Smooth muscle cell (in vitro differentiated cells): ENCODE measurements around the gene SLC25A25. TPM values are rescaled to one million over a fixed set of nuclear protein-coding genes. Genes with fewer than 3 reads are reported as not detected.

ENCODE experiments used
- DNase-seq: peaks from one replicate; lab custom pipeline; 2025; ENCODE audit not compliant: unreplicated experiment; lab: John Stamatoyannopoulos, UW
- H2AFZ ChIP-seq: fragments of 200-600 bp; sonication (generic); 2 replicates; pipeline ENCODE4 v1.6.0; 2016; ENCODE audit warnings: antibody characterized with exemption, low read depth, mild to moderate bottlenecking
- H3F3A ChIP-seq: fragments of 200-600 bp; sonication (generic); 2 replicates; pipeline ENCODE4 v1.6.0; 2017; ENCODE audit warnings: antibody characterized with exemption, low read depth
- H3K27ac ChIP-seq: fragments of 200-600 bp; sonication (generic); 2 replicates; pipeline ENCODE4 v1.5.1; 2016; ENCODE audit warnings: low read depth, mild to moderate bottlenecking
- H3K27me3 ChIP-seq: fragments of 200-600 bp; sonication (generic); 2 replicates; pipeline ENCODE4 v1.6.1; 2016; ENCODE audit warnings: low read depth, mild to moderate bottlenecking
- H3K36me3 ChIP-seq: fragments of 200-600 bp; sonication (generic); 2 replicates; pipeline ENCODE4 v1.5.1; 2016; ENCODE audit warnings: low read depth
- H3K4me1 ChIP-seq: fragments of 200-600 bp; sonication (generic); 2 replicates; pipeline ENCODE4 v1.5.1; 2016; ENCODE audit warnings: low read depth
- H3K4me2 ChIP-seq: fragments of 200-600 bp; sonication (generic); 2 replicates; pipeline ENCODE4 v1.6.0; 2016; ENCODE audit warnings: mild to moderate bottlenecking
- H3K4me3 ChIP-seq: fragments of 200-600 bp; sonication (generic); 2 replicates; pipeline ENCODE4 v1.5.1; 2016; ENCODE audit warnings: mild to moderate bottlenecking
- H3K79me2 ChIP-seq: fragments of 200-600 bp; sonication (generic); 2 replicates; pipeline ENCODE4 v1.6.0; 2016; ENCODE audit warnings: low read depth, mild to moderate bottlenecking
- H3K9ac ChIP-seq: fragments of 200-600 bp; sonication (generic); 2 replicates; pipeline ENCODE4 v1.6.0; 2016; ENCODE audit warnings: low read depth
- H3K9me3 ChIP-seq: fragments of 200-600 bp; sonication (generic); replicated peaks from 2 replicates; pipeline ENCODE4 v1.5.1; 2016; ENCODE audit warnings: low read depth
- H4K20me1 ChIP-seq: fragments of 200-600 bp; sonication (generic); 2 replicates; pipeline ENCODE4 v1.6.0; 2016; ENCODE audit warnings: low read depth
- CTCF ChIP-seq: fragments of 200-600 bp; sonication (generic); IDR thresholded peaks from 2 replicates; pipeline ENCODE4 v1.5.1; 2017; ENCODE audit warnings: borderline replicate concordance, mild to moderate bottlenecking, antibody characterized with exemption; ENCODE audit not compliant: insufficient read depth, poor library complexity, severe bottlenecking
- WGBS: methylation state at CpG from one replicate; pipeline ENCODE4 v1.1.7; 2016; ENCODE audit warnings: low lambda C conversion rate; 5-methylcytosine and 5-hydroxymethylcytosine counted together
- polyA plus RNA-seq: library from polyadenylated mRNA; unstranded; fragments of >200 nt; fragmentation: Nextera tagmentation; extraction: Ambion mirVana; gene quantifications from 2 replicates; pipeline ENCODE4 v1.2.1, GENCODE V29; 2016
- total RNA-seq: library from RNA; depleted of rRNA; stranded (reverse); fragments of >200 nt; gene quantifications from 2 replicates; pipeline ENCODE4 v1.2.3, GENCODE V29; 2014

Gene SLC25A25
- total and polyA plus RNA-seq, 2 experiments from 2014 or later, result 15.7 to 20.5 TPM

GRCh38 chr9:128048663-128049062, 19.4 kb upstream of the SLC25A25 start:
- no peaks in the 10 kb centered on the region for H4K20me1 ChIP-seq
- no peak overlapping the region for H2AFZ ChIP-seq
- H3K79me2 ChIP-seq, result no peaks in the 10 kb centered on the region
- H3K9ac ChIP-seq, result no peak overlapping the region
- no peaks in the 10 kb centered on the region for H3K27me3 ChIP-seq
- DNase-seq, result no peak
- no peaks in the 10 kb centered on the region for H3F3A ChIP-seq
- no peak for TF ChIP-seq CTCF
- H3K4me1 ChIP-seq, result peaks cover 4% of the 10 kb centered on the region
- no peaks in the 10 kb centered on the region for H3K9me3 ChIP-seq
- H3K27ac ChIP-seq, result no peak overlapping the region
- H3K4me3 ChIP-seq, result no peak overlapping the region
- no peaks in the 10 kb centered on the region for H3K36me3 ChIP-seq
- no peak overlapping the region for H3K4me2 ChIP-seq

- H3K36me3 ChIP-seq, result no peaks in the 10 kb centered on the region
- H3F3A ChIP-seq, result no peaks in the 10 kb centered on the region
- H4K20me1 ChIP-seq, result no peaks in the 10 kb centered on the region
- no peak for DNase-seq
- H3K4me2 ChIP-seq, result no peak overlapping the region
- no peaks in the 10 kb centered on the region for H3K9me3 ChIP-seq
- H3K4me3 ChIP-seq, result no peak overlapping the region
- no peak for TF ChIP-seq CTCF
- H3K79me2 ChIP-seq, result no peaks in the 10 kb centered on the region
- WGBS, result 32% methylated on average over 3 of the region's 3 CpGs
- no peaks in the 10 kb centered on the region for H3K4me1 ChIP-seq
- H3K27ac ChIP-seq, result no peak overlapping the region
- no peak overlapping the region for H2AFZ ChIP-seq
- no peak overlapping the region for H3K9ac ChIP-seq
- H3K27me3 ChIP-seq, result no peaks in the 10 kb centered on the region
Observed at GRCh38 chr9:128049843-128050242, 18.2 kb upstream of the SLC25A25 start.

- Histone ChIP-seq H3K36me3 (no peaks in the 10 kb centered on the region), H3F3A (no peaks in the 10 kb centered on the region), H3K79me2 (no peaks in the 10 kb centered on the region), H3K4me3 (no peak overlapping the region), H3K4me2 (no peak overlapping the region), H3K9me3 (no peaks in the 10 kb centered on the region), H3K9ac (peak overlapping the region; percentile 47), H3K27me3 (no peaks in the 10 kb centered on the region), H3K4me1 (peaks cover 17% of the 10 kb centered on the region), H2AFZ (no peak overlapping the region), H4K20me1 (no peaks in the 10 kb centered on the region), H3K27ac (peak overlapping the region; percentile 82)
- DNase-seq, result no peak
- WGBS, result 88% methylated on average over 15 of the region's 15 CpGs
- no peak for TF ChIP-seq CTCF
Observed at GRCh38 chr9:128051932-128052709, 15.9 kb upstream of the SLC25A25 start.

- H3K9me3 ChIP-seq, result no peaks in the 10 kb centered on the region
- no peak overlapping the region for H3K27ac ChIP-seq
- H3K79me2 ChIP-seq, result no peaks in the 10 kb centered on the region
- no peaks in the 10 kb centered on the region for H4K20me1 ChIP-seq
- H3F3A ChIP-seq, result no peaks in the 10 kb centered on the region
- H3K36me3 ChIP-seq, result no peaks in the 10 kb centered on the region
- H3K27me3 ChIP-seq, result no peaks in the 10 kb centered on the region
- no peak for TF ChIP-seq CTCF
- no peak overlapping the region for H3K4me3 ChIP-seq
- no peak overlapping the region for H3K9ac ChIP-seq
- H2AFZ ChIP-seq, result no peak overlapping the region
- H3K4me2 ChIP-seq, result no peak overlapping the region
- no peak for DNase-seq
- WGBS, result 96% methylated on average over 11 of the region's 11 CpGs
- H3K4me1 ChIP-seq, result peaks cover 23% of the 10 kb centered on the region
Observed at GRCh38 chr9:128053560-128053959, 14.5 kb upstream of the SLC25A25 start.
